OCI-LY1 (cell line): ENCODE results near the gene SDK1.

Experiments used
- H2AFZ ChIP-seq: fragments of 200-600 bp; sonication (generic), shearing (Covaris generic); 2 replicates; pipeline ENCODE4 v1.6.0; 2014; ENCODE audit warnings: antibody characterized with exemption, mild to moderate bottlenecking, low read length
- H3F3A ChIP-seq: fragments of 200-600 bp; sonication (generic), shearing (Covaris generic); 2 replicates; pipeline ENCODE4 v1.6.0; 2014; ENCODE audit warnings: mild to moderate bottlenecking, antibody characterized with exemption, low read length, moderate library complexity; ENCODE audit not compliant: insufficient read depth
- H3K27ac ChIP-seq: fragments of 200-600 bp; sonication (generic); 2 replicates; pipeline ENCODE4 v1.5.1; 2014; ENCODE audit warnings: low read length, mixed run types, mild to moderate bottlenecking, low read depth; ENCODE audit not compliant: poor library complexity, severe bottlenecking
- H3K27me3 ChIP-seq: fragments of 200-600 bp; sonication (generic); 2 replicates; pipeline ENCODE4 v1.6.0; 2014; ENCODE audit warnings: antibody characterized with exemption, mild to moderate bottlenecking, low read length, moderate library complexity; ENCODE audit not compliant: insufficient read depth
- H3K36me3 ChIP-seq: fragments of 200-600 bp; sonication (generic); 2 replicates; pipeline ENCODE4 v1.6.1; 2014; ENCODE audit warnings: mild to moderate bottlenecking, antibody characterized with exemption, low read length, moderate library complexity, mixed read lengths; ENCODE audit not compliant: insufficient read depth
- H3K4me1 ChIP-seq: fragments of 200-600 bp; sonication (generic); 2 replicates; pipeline ENCODE4 v1.5.1; 2014; ENCODE audit warnings: mild to moderate bottlenecking, low read length, moderate library complexity; ENCODE audit not compliant: insufficient read depth, severe bottlenecking
- H3K4me2 ChIP-seq: fragments of 200-600 bp; sonication (generic), shearing (Covaris generic); 2 replicates; pipeline ENCODE4 v1.6.1; 2014; ENCODE audit warnings: low read length
- H3K4me3 ChIP-seq: fragments of 200-600 bp; sonication (generic); 2 replicates; pipeline ENCODE4 v1.5.1; 2014; ENCODE audit warnings: low read length, low read depth, mild to moderate bottlenecking, mixed read lengths; ENCODE audit not compliant: poor library complexity, severe bottlenecking
- H3K79me2 ChIP-seq: fragments of 200-600 bp; shearing (Covaris generic); 2 replicates; pipeline ENCODE4 v1.6.1; 2016; ENCODE audit warnings: mixed run types, low read length, mixed read lengths; ENCODE audit not compliant: insufficient read depth
- H3K9ac ChIP-seq: fragments of 200-600 bp; sonication (generic), shearing (Covaris generic); 2 replicates; pipeline ENCODE4 v1.6.1; 2014; ENCODE audit warnings: mild to moderate bottlenecking, low read length, mixed read lengths
- H3K9me2 ChIP-seq: fragments of 200-600 bp; sonication (generic), shearing (Covaris generic); 2 replicates; pipeline ENCODE4 v1.6.1; 2014; ENCODE audit warnings: low read depth, mild to moderate bottlenecking, low read length, mixed read lengths
- H3K9me3 ChIP-seq: fragments of 200-600 bp; shearing (Covaris generic); 2 replicates; pipeline ENCODE4 v1.6.1; 2014; ENCODE audit warnings: low read length, mixed read lengths
- H4K20me1 ChIP-seq: fragments of 200-600 bp; sonication (generic), shearing (Covaris generic); 2 replicates; pipeline ENCODE4 v1.6.0; 2016; ENCODE audit warnings: mild to moderate bottlenecking, low read length; ENCODE audit not compliant: insufficient read depth
- EZH2 ChIP-seq: fragments of 200-600 bp; sonication (generic), shearing (Covaris generic); IDR thresholded peaks from 2 replicates; pipeline ENCODE4 v1.8.0; 2017; ENCODE audit warnings: borderline replicate concordance, mixed run types, mild to moderate bottlenecking, antibody characterized with exemption, low read length, moderate library complexity, mixed read lengths
- TF ChIP-seq, protein P1 (sequence below): fragments of 200-600 bp; sonication (generic), shearing (Covaris generic); IDR thresholded peaks from 2 replicates; pipeline ENCODE4 v1.5.1; 2017; ENCODE audit warnings: mild to moderate bottlenecking, antibody characterized with exemption, low read length, moderate library complexity, mixed read lengths

Gene SDK1

DNA sequence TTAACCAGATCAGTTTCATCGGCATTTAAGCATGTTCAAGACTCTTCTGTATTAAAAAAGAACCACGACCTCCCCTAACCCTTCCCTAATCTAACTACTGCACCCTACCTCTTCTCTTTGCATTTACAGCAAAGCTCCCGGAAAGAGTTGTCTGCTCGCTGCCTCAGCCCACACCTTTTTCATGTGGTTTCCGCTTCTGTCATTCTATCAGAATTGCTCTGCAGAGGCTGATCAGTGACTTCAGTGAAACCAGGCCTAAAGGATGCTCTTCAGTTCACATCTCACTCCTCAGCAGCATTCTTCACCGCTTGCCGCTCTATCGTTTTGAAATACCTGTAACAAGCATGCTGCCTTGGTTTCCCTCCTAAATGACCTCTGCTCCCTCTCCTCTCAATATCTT lies 160.9 kb downstream of the SDK1 start:
- Histone ChIP-seq H3K9ac (no peak overlapping the region), H3K9me2 (no peaks in the 10 kb centered on the region), H3K27me3 (no peaks in the 10 kb centered on the region), H3K27ac (peak overlapping the region; percentile 47), H3K4me3 (no peak overlapping the region), H2AFZ (no peak overlapping the region), H3K4me2 (peak overlapping the region; percentile 20; the same call in 1 of the 2 replicates), H3K36me3 (peaks cover 4% of the 10 kb centered on the region; the same call in 1 of the 2 replicates), H3K9me3 (no peaks in the 10 kb centered on the region), H3F3A (no peaks in the 10 kb centered on the region), H3K79me2 (peaks cover 20% of the 10 kb centered on the region; the same call in 1 of the 2 replicates), H4K20me1 (no peaks in the 10 kb centered on the region), H3K4me1 (peaks cover 21% of the 10 kb centered on the region)
- TF ChIP-seq EZH2 = no peak
- TF ChIP-seq, protein P1, sequence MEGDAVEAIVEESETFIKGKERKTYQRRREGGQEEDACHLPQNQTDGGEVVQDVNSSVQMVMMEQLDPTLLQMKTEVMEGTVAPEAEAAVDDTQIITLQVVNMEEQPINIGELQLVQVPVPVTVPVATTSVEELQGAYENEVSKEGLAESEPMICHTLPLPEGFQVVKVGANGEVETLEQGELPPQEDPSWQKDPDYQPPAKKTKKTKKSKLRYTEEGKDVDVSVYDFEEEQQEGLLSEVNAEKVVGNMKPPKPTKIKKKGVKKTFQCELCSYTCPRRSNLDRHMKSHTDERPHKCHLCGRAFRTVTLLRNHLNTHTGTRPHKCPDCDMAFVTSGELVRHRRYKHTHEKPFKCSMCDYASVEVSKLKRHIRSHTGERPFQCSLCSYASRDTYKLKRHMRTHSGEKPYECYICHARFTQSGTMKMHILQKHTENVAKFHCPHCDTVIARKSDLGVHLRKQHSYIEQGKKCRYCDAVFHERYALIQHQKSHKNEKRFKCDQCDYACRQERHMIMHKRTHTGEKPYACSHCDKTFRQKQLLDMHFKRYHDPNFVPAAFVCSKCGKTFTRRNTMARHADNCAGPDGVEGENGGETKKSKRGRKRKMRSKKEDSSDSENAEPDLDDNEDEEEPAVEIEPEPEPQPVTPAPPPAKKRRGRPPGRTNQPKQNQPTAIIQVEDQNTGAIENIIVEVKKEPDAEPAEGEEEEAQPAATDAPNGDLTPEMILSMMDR = no peak

GRCh38 chr7:3463696-3464095 lies 162.6 kb downstream of the SDK1 start:
- H3K4me1 ChIP-seq = peaks cover 21% of the 10 kb centered on the region
- no peaks in the 10 kb centered on the region for H4K20me1 ChIP-seq
- H3K9me2 ChIP-seq = no peaks in the 10 kb centered on the region
- no peaks in the 10 kb centered on the region for H3F3A ChIP-seq
- TF ChIP-seq, protein P1 = no peak
- TF ChIP-seq EZH2 = no peak
- H2AFZ ChIP-seq = no peak overlapping the region
- no peak overlapping the region for H3K4me3 ChIP-seq
- no peak overlapping the region for H3K4me2 ChIP-seq
- no peaks in the 10 kb centered on the region for H3K27me3 ChIP-seq
- H3K9me3 ChIP-seq = no peaks in the 10 kb centered on the region
- H3K36me3 ChIP-seq = peaks cover 4% of the 10 kb centered on the region; the same call in 1 of the 2 replicates
- H3K9ac ChIP-seq = no peak overlapping the region
- peaks cover 20% of the 10 kb centered on the region; the same call in 1 of the 2 replicates for H3K79me2 ChIP-seq
- H3K27ac ChIP-seq = no peak overlapping the region

GRCh38 chr7:3464900-3465622 lies 164.0 kb downstream of the SDK1 start:
- Histone ChIP-seq H4K20me1 (no peaks in the 10 kb centered on the region), H3K4me2 (no peak overlapping the region), H3K4me1 (peaks cover 17% of the 10 kb centered on the region), H3K79me2 (0 out of 2 replicates have a peak, but pooled peaks cover 11% of the 10 kb centered on the region), H2AFZ (no peak overlapping the region), H3K4me3 (no peak overlapping the region), H3K36me3 (peaks cover 4% of the 10 kb centered on the region; the same call in 1 of the 2 replicates), H3K27me3 (no peaks in the 10 kb centered on the region), H3K9me3 (no peaks in the 10 kb centered on the region), H3K9me2 (no peaks in the 10 kb centered on the region), H3F3A (no peaks in the 10 kb centered on the region), H3K27ac (no peak overlapping the region), H3K9ac (no peak overlapping the region)
- TF ChIP-seq EZH2 = no peak
- TF ChIP-seq, protein P1 = no peak
